ENCODE results near the gene KCTD13.

KCTD13 gene

GRCh38 chr16:29915590-29916247 is 10.3 kb downstream of the KCTD13 start (continued):
- TF ChIP-seq ZBTB49 (tag by site-specific recombination; IDR thresholded peaks at IDR 0.05; ENCODE audit: low read depth) (no peak), MYNN (tag by site-specific recombination; IDR thresholded peaks at IDR 0.05; ENCODE audit: borderline replicate concordance) (no peak), WT1 (tag by site-specific recombination; IDR thresholded peaks at IDR 0.05) (no peak), ZNF692 (tag by site-specific recombination; IDR thresholded peaks at IDR 0.05) (no peak)

GRCh38 chr16:29913514-29913913 is 12.5 kb downstream of the KCTD13 start:
- Histone ChIP-seq H3K4me1 (ENCODE audit: control insufficient read depth, insufficient read depth, low read length) (no peaks in the 10 kb centered on the region), H3K9me3 (ENCODE audit: control insufficient read depth, insufficient read depth, low read depth, low read length) (no peaks in the 10 kb centered on the region), H3K36me3 (ENCODE audit: control insufficient read depth in 2 of 2, insufficient read depth in 1 of 2, low read length in 2 of 2) (peaks cover 0 to 22% of the 10 kb centered on the region in 2 experiments; a peak in 2 of 3 replicates), H3K27ac (ENCODE audit: extremely low read depth, low read depth, low read length) (no peak overlapping the region), H3K4me3 (ENCODE audit: low read depth, low read length) (no peak overlapping the region)
- TF ChIP-seq ZNF701 (tag by site-specific recombination; IDR thresholded peaks at IDR 0.05) (no peak), ZNF529 (tag by site-specific recombination; IDR thresholded peaks at IDR 0.05; ENCODE audit: insufficient replicate concordance) (no peak), ZBTB8A (tag by site-specific recombination; IDR thresholded peaks at IDR 0.05) (no peak), MZF1 (tag by site-specific recombination; IDR thresholded peaks at IDR 0.05; ENCODE audit: borderline replicate concordance) (no peak), SP2 (tag by site-specific recombination; IDR thresholded peaks at IDR 0.05) (no peak), GLI2 (tag by site-specific recombination; IDR thresholded peaks at IDR 0.05; ENCODE audit: borderline replicate concordance, low read depth) (no peak), ZNF248 (tag by site-specific recombination; IDR thresholded peaks at IDR 0.05) (no peak), ZNF513 (tag by site-specific recombination; IDR thresholded peaks at IDR 0.05) (no peak), REPIN1 (tag by site-specific recombination; IDR thresholded peaks at IDR 0.05; ENCODE audit: low read depth) (no peak), ZNF341 (tag by site-specific recombination; IDR thresholded peaks at IDR 0.05; ENCODE audit: low read depth) (no peak), ZNF274 (IDR thresholded peaks at IDR 0.05; ENCODE audit: low read length) (no peak), ZNF274 (tag by site-specific recombination; IDR thresholded peaks at IDR 0.05; ENCODE audit: borderline replicate concordance) (no peak), ZBTB21 (tag by site-specific recombination; IDR thresholded peaks at IDR 0.05) (no peak), KLF10 (tag by site-specific recombination; IDR thresholded peaks at IDR 0.05) (no peak), ZSCAN30 (tag by site-specific recombination; IDR thresholded peaks at IDR 0.05) (no peak), ZFP69B (tag by site-specific recombination; IDR thresholded peaks at IDR 0.05) (no peak), YY2 (tag by site-specific recombination; IDR thresholded peaks at IDR 0.05) (no peak), ZNF266 (tag by site-specific recombination; IDR thresholded peaks at IDR 0.05; ENCODE audit: low read depth) (no peak), ZNF214 (tag by site-specific recombination; IDR thresholded peaks at IDR 0.05; ENCODE audit: borderline replicate concordance) (no peak), BCL6B (tag by site-specific recombination; IDR thresholded peaks at IDR 0.05) (no peak)
- ChIA-PET POLR2A (interaction anchor here (1.2 to 2.1 kb wide), 5 partner anchors 10 to 73 kb away, joined by 3 to 10 read pairs (median 5); partner anchors contain the start of genes KCTD13, SEZ6L2 and TMEM219), CTCF (no interaction called here)
